Breast epithelium (tissue), 3 donors: ENCODE results near the gene IRX1.

ENCODE experiments used
- POLR2A ChIP-seq: fragments of 450-650 bp; IDR thresholded peaks from one replicate; pipeline ENCODE4 v1.6.1; 2016; ENCODE audit warnings: antibody characterized with exemption, mild to moderate bottlenecking, moderate library complexity
- POLR2AphosphoS5 ChIP-seq, 3 donors: sonication (generic); formaldehyde crosslinking; IDR thresholded peaks; one replicate each; pipeline ENCODE4 v1.6.1; 2017; ENCODE audit warnings: antibody characterized with exemption in 3 of 3
- TF ChIP-seq, protein P1 (sequence below), 3 donors: fragments of 450-650 bp; IDR thresholded peaks; one replicate each; pipeline ENCODE4 v1.5.1; 2016 to 2017; ENCODE audit warnings: antibody characterized with exemption in 3 of 3, mild to moderate bottlenecking in 3 of 3, moderate library complexity in 3 of 3

- TF ChIP-seq, protein P1, sequence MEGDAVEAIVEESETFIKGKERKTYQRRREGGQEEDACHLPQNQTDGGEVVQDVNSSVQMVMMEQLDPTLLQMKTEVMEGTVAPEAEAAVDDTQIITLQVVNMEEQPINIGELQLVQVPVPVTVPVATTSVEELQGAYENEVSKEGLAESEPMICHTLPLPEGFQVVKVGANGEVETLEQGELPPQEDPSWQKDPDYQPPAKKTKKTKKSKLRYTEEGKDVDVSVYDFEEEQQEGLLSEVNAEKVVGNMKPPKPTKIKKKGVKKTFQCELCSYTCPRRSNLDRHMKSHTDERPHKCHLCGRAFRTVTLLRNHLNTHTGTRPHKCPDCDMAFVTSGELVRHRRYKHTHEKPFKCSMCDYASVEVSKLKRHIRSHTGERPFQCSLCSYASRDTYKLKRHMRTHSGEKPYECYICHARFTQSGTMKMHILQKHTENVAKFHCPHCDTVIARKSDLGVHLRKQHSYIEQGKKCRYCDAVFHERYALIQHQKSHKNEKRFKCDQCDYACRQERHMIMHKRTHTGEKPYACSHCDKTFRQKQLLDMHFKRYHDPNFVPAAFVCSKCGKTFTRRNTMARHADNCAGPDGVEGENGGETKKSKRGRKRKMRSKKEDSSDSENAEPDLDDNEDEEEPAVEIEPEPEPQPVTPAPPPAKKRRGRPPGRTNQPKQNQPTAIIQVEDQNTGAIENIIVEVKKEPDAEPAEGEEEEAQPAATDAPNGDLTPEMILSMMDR (IDR thresholded peaks at IDR 0.05) = no peak
- TF ChIP-seq POLR2AphosphoS5 (IDR thresholded peaks at IDR 0.05) (no peak), POLR2A (no peak)
Measured at GRCh38 chr5:3619579-3619978, 23.9 kb downstream of the IRX1 start.
